GM21825 (cell line): ENCODE results near the gene CSNK1G2.

Experiments
- ATAC-seq: cut with Tn5 transposase; IDR thresholded peaks from one replicate; pipeline ENCODE4 v1.9.1; 2021; ENCODE audit warnings: mild to moderate bottlenecking, moderate library complexity; ENCODE audit not compliant: unreplicated experiment

Gene CSNK1G2

GRCh38 chr19:1917926-1918325 is 23.0 kb upstream of the CSNK1G2 start:
- no peak for ATAC-seq

GRCh38 chr19:1918975-1919374 is 22.0 kb upstream of the CSNK1G2 start:
- no peak for ATAC-seq

GRCh38 chr19:1920644-1921043 is 20.3 kb upstream of the CSNK1G2 start:
- ATAC-seq, result no peak

GRCh38 chr19:1921326-1921725 is 19.6 kb upstream of the CSNK1G2 start:
- ATAC-seq, result no peak

- no peak for ATAC-seq
Measured at GRCh38 chr19:1921825-1922224, 19.1 kb upstream of the CSNK1G2 start.

GRCh38 chr19:1922803-1923202 is 18.2 kb upstream of the CSNK1G2 start:
- ATAC-seq, result no peak

- ATAC-seq, result no peak
Measured at GRCh38 chr19:1923319-1923718, 17.7 kb upstream of the CSNK1G2 start.

- ATAC-seq, result no peak
Measured at GRCh38 chr19:1924320-1924961, 16.5 kb upstream of the CSNK1G2 start.

GRCh38 chr19:1925544-1925943 is 15.4 kb upstream of the CSNK1G2 start:
- no peak for ATAC-seq

- ATAC-seq, result peak; percentile 53
Measured at GRCh38 chr19:1929021-1929742, 11.8 kb upstream of the CSNK1G2 start.

- ATAC-seq, result no peak
Measured at GRCh38 chr19:1931445-1931844, 9.5 kb upstream of the CSNK1G2 start.

- no peak for ATAC-seq
Measured at GRCh38 chr19:1932395-1932794, 8.6 kb upstream of the CSNK1G2 start.

- no peak for ATAC-seq
Measured at GRCh38 chr19:1933244-1933643, 7.7 kb upstream of the CSNK1G2 start.

GRCh38 chr19:1933942-1934341 is 7.0 kb upstream of the CSNK1G2 start:
- ATAC-seq, result no peak

GRCh38 chr19:1935484-1936208 is 5.3 kb upstream of the CSNK1G2 start:
- no peak for ATAC-seq

GRCh38 chr19:1936430-1936829 is 4.5 kb upstream of the CSNK1G2 start:
- ATAC-seq, result no peak

GRCh38 chr19:1936916-1937610 is 3.9 kb upstream of the CSNK1G2 start:
- no peak for ATAC-seq

- ATAC-seq, result no peak
Measured at GRCh38 chr19:1938071-1938470, 2.9 kb upstream of the CSNK1G2 start.

GRCh38 chr19:1942078-1942933 is 1.3 kb downstream of the CSNK1G2 start:
- peak; percentile 34 for ATAC-seq

- ATAC-seq, result peak; percentile 2
Measured at GRCh38 chr19:1942934-1943555, 2.1 kb downstream of the CSNK1G2 start.
